ENCODE data around the gene CCDC192.
"Not testable (repeated sequence)": the region's sequence is repeated elsewhere in the genome, so short reads cannot be mapped to it uniquely, and the experiment has no call there.

CCDC192 gene

DNA sequence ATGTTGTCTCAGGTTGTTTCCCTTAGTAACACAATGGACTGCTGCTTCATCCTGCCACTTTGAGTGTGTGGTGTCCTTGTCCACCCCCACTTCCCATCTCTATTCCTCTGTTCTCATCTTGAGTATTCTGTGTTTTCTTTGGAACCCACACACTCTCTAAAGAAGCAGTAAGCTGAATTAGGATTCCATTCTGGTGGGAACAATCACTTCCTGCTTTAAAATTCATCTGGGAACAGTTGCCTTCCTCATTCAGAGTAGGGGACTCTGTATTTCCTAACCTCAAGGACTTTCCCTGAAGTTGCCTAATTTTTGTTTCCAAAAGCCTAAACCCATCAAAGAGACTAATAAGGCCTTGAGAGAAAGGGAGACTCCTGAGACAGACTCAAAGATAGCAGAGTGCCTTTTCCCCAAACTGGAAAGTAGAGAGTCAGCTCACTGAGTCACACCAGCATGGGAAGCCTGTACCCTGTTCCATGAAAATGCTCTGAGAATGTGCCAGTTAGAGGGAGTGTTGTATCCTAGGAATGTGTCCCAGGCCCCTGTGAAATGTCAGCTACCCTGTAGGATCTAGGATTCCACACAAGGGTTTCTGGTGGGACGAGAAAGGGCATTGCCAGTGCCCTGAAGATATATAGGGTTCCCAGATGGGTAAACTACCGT, 63.6 kb downstream of the CCDC192 start:
- DNase-seq (ENCODE audit: low read depth): no peak

DNA sequence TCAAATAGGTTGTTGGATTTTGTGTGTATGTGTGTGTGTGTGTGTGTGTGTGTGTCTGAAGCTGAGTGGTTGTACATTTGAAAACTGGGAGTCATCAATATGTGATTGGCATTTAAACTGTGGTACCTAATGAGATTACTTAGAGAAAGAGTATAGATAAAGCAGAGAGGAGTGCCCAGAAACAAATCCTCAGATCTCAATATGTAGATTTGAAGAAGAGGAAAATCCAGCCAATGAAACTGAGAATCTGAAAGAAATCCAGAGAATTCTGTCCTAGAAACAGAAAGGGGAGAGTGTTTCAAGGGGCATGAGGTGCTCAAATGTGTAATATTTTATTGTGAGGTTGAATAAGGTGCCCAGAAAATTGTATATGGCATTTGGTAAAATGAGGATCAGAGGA, 66.2 kb downstream of the CCDC192 start:
- DNase-seq (ENCODE audit: low read depth): no peak

DNA sequence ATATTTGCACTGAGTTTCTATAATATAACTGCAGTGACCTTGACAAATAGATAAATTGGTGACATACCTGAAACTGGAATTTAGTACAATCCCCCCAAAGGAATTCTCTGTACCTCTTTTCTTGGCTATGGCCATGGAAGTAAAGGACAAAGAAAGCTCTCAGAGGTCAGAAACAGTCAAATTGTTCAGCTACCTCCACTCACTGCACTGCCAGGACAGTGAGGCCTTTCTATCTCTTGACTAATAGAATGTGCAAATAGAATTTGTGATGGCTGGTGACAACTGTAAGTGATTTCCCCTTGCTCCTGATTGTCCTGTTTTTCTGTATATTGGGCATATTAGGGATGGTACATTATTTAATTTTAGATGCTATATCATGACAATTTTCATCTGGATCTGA, 67.1 kb downstream of the CCDC192 start:
- DNase-seq (ENCODE audit: low read depth): no peak

DNA sequence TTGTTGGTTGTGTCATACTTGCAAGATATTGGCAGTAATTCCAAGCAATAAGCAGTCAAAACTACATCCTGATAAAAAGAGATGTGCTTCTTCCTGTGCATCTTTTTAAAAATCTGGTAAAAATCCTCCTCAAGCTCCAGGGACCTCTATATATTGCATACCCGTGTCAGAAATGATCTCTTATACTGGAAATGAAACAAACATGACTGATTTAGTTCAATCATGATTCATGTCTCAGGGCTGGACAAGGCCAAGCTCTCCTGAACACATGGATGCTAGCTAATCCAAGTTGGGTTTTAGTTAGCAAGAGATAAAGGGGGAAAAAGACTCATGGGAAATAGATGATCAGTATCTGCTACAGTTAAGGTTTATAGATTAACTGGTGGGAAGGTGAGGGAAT, 69.3 kb downstream of the CCDC192 start:
- DNase-seq (ENCODE audit: low read depth): no peak

DNA sequence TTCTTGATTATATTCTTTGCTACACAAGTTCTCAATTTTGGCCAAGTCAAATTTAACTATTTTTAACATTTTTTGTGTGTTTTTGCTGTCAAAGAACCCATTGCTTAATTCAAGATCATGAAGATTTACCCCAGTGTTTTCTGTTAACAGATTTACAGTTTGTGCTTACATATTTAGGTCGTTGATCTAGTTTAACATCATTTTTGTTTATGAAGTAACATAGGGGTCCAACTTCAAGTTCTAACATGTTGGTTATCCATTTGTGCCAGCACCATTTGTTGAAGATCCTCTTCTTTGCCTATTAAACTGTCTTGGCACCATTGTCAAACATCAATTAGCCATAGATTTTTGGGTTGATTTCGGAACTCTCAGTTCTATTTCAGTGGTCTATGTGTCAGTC, 71.0 kb downstream of the CCDC192 start:
- DNase-seq (ENCODE audit: low read depth): no peak

DNA sequence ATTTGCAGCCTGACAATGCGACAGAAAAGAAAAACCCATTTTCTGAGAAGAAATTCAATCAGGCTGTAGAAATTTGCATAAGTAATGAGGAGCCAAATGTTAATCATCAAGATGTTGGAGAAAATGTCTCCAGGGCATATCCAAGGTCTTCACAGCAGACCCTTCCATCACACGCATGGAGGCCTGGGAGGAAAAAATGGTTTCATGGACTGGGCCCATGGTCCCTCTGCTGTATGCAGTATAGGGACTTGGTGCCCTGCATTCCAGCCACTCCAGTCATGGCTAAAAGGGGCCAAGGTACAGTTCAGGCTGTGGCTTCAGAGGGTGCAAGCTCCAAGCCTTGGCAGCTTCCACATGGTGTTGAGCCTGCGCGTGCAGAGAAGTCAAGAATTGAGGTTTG, 73.3 kb downstream of the CCDC192 start:
- no peak for DNase-seq (ENCODE audit: low read depth)

DNA sequence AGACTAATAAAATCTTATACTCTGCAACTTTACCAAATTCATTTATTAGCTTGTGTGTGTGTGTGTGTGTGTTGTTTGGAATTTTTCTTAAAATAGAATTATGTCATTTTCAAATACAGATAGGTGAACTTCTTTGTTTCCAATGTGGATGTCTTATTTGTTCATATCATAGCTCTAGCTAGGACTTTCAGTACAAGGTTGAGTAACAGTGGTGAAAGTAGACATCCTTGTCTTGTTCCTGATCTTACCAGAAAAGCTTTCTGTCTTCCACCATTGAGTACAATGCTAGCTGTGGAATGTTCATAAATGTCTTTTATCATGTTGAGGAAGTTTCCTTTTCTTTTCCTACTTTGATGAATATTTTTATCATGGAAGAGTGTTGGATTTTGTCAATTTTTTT, 74.8 kb downstream of the CCDC192 start:
- DNase-seq (ENCODE audit: low read depth): no peak

DNA sequence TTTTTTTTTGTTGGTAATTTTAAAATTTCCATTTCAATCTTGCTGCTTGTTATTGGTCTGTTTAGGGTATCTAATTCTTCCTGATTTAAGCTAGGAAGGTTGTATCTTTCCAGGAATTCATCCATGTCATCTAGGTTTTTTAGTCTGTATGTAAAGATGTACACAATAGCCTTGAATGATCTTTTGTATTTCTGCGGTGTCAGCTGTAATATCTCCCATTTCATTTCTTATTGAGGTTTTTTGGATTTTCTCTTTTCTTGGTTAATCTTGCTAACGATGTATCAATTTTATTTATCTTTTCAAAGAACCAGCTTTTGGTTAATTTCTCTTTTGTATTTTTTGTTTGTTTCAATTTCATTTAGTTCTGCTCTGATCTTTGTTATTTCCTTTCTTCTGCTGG, 79.3 kb downstream of the CCDC192 start:
- not testable (repeated sequence) for DNase-seq (ENCODE audit: low read depth)

DNA sequence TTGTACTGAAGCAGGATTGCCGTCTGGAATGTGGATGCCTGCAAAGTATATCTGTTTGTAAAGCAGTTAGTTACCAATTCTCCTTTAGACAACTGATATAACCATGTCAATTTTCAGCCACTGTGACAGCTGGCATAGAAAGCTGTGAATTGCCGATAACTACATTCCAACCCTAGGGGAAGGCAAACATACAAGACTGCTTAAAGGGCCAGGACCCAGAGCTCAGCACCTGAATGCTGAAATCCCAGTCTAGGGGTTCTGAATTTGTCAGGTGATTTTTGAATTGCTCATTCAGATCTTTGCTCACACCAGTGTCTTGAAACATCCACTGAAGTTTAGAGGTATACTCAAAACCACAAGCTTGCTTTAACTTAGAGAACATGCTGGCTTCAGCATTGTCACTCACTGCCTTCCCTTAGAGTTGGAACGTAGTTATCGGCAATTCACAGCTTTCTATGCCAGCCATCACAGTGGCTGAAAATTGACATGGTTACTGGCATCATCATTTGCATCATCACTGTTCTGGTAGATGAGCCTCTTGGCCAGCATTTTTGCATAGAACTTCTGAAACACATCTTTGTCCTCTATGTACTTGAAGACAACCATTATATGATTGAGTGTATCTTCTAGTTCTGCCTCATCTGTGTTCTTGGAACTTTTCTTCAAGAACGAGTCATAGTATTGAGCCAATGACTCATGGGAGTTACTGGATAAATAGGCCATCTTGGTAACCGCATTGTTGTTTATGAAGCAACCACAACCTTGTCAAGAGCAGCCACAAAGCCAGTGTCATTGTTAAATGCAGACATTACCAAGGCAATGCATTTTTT, 82.1 kb downstream of the CCDC192 start:
- DNase-seq (ENCODE audit: low read depth): no peak

DNA sequence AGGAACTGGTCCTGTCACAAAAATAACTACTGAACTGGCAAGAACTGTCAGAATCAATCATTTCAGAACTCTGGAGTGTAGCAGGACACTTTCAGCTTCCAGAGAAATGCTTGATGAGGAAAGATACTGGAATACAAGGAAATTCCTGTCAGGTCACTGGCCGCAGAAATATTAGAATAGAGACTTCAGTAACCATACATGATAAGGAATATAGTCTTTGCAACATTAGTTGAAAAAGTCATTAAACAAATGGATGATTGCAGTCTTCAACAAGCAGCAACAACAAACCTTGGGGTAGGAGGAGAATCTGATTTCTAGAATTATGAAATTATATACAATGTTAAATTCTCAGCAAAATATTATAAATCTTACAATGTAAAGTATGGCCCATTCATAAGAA, 88.2 kb downstream of the CCDC192 start:
- DNase-seq (ENCODE audit: low read depth): no peak

DNA sequence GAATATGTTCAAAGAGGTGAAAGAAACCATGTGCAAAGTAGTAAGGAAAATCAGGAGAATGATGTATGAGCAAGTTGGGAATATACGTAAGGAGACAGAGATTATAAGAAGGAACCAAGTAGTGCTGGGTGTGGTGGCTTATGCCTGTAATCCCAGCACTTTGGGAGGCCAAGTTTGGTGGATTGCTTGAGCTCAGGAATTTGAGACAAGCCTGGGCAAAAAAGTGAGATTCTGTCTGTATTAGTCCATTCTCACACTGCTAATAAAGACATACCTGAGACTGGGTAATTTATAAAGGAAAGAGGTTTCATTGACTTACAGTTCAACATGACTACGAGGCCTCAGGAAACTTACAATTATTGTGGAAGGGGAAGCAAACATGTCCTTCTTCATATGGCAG, 88.7 kb downstream of the CCDC192 start:
- DNase-seq (ENCODE audit: low read depth): not testable (repeated sequence)

DNA sequence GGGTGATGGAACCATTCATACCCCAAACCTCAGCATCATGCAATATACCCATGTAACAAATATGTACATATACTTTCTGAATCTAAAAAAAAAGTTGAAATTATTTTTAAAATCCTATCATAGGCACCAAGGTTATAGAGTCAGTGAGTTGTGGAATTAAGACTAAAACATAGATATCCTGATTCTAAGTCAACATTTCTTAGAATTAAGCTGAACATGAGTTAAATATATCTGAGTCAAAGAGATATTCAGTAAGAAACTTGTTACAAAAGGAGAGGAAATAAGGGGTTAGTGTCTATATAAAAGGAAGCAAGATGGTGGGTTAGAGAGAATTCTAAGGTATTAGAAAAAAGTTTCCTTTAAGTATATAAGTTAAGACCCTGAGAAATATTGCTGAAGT, 89.9 kb downstream of the CCDC192 start:
- DNase-seq (ENCODE audit: low read depth): no peak

DNA sequence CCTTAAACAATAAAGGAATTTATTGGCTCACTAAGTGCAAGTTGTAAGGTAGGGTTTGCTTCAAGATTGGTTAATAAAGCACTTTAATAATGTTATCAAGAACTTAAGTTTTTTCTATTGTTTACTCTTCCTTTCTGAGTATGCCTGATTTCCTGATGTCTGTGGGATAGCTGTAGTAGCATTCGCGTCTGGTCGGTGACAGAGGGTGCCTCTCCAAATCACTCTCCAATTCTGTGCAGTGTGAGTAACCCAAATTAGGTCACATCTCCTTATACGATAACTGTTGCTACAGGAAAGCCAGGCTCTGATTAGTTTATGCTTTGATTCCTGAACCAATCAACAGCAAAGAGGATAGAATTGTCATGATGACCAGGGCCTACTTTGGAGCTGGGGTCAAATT, 90.7 kb downstream of the CCDC192 start:
- DNase-seq (ENCODE audit: low read depth): no peak

DNA sequence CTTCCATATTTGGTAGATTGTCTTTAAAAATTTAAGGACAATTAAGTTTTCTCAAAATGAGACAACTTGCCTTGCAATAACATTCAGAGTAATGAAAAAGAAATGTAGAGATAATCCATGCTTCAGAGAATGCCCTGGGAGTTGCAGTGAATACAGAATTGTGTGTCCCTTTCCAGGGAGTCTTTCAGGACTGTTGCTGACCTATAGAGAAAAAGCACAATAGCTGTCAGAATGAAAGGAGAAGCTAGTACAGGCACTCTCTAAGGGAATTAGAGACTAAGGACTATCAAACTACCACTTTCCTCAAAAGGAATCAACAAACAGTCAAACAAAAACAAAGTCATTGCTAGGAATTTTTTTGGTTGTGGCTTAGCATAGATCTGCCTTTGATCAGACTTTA, 93.0 kb downstream of the CCDC192 start:
- no peak for DNase-seq (ENCODE audit: low read depth)

DNA sequence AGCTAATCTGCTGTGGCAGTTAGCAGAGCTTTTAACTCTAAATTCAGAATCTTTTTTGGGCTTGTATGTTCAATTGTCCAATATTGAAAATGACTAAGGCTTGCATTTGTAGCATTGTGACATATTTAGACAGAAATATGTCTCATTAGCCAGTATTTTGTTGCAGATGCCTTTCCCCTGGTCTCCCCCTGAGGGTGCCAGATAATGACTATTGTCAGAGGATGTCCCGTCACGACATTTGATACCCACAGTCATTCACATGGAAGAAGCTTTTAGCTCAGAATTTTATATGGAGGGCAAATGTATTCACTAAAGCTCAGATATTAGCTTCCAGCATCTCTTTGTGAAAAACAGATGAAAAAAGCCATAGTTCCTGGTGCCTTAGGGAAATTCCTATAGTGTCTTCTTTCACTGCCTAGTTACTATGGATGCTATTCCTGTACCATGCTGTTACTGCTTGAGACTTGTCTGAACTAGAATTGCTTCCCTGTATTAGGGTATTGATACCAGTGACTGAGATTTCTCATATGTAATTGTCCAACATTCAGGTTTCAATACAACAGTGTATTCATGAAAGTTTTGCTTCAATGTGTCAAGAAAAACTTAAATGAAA, 96.2 kb downstream of the CCDC192 start:
- no peak for DNase-seq (ENCODE audit: low read depth)

DNA sequence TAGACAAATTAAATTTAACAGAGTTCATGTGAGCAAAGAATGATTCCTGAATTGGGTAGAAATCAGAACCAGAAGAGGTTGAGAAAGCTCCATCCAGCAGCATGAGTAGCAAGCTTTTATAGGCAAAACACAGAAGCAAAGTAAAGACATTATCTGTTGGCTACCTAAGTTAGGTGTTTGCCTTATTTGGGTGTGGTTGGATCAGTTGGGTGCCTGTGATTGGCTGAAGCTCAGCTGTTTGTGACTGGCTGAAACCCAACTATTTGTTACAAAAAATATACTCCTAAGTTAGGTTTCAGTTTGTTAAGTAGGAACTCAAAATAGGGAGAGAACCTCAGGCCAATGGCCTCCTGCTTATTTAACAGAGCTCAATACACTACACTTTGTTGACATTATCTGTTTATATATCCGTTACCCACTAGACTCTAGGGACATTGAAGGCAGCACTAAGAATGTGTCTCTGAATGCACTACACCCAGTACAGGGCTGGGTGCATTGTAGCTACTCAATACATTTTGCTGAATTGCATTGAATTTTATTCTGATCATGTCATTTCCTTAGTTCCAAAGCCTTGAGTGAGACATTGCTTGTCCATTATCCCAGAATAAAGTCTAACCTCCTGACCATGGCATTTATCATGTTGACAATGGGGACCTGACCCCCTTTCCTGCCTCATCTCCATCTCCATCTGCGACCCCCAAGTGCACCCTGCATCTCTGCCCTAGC, 98.7 kb downstream of the CCDC192 start:
- no peak for DNase-seq (ENCODE audit: low read depth)

DNA sequence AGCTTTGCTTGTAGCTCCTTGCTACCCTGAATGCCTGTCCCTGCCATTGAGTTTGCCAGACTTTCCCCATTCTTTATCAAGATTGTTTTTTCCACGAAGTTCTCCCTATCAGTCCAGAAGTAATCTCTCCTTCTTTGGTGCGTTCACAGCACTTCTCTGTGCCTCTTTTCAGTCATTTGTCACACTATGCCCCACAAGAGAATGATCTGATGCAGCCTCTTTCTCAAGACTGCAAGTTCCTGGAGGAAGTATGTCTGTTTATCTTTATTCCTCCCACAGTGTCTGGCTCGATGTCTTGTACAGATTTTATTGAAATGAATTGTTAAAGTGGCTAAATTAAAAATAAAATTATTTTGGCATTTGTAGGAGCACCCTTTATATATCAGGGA, 99.3 kb downstream of the CCDC192 start:
- no peak for DNase-seq (ENCODE audit: low read depth)

DNA sequence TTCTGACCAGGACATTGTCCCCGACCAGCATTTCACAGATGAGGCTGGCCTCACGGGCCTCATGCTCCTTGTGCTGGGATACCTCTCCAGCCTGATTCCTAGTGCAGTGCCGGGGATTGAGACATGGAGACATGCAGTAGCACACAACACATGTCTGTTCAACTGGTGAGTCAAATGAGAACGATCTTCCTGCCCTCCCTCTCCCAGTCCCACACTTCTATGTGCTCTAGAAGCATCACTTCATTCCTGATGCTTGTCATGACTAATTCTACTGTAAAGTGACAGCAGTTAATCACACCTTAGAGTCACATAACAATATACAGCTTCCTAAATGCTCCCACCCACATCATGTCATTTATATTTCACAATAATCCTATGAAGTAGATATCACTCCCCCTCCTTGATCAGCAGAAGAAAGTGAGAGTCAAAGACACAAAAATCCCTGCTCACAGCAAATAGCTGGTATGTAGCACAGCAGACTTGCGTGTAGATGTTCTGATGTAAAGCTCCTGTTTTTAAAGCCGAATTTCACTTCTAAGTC, 101.8 kb downstream of the CCDC192 start:
- no peak for DNase-seq (ENCODE audit: low read depth)

DNA sequence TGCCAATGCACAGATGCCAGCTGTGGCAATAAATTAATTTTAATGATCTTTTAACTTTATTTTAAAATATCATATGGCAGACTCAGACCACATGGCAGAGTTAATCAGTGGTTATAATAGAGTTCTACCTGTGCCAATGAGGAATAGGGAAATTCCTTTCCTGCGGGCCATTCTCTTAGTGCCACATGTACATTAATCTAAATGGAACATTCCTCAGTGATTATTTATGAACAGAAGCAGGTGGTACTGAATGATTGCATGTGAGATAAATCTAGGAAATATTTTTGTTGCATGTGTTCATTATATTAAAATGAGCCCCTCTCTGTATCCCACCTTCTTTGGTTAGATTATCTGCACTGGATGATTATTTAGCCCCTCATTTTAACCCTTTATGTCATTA, 102.3 kb downstream of the CCDC192 start:
- DNase-seq (ENCODE audit: low read depth): no peak

DNA sequence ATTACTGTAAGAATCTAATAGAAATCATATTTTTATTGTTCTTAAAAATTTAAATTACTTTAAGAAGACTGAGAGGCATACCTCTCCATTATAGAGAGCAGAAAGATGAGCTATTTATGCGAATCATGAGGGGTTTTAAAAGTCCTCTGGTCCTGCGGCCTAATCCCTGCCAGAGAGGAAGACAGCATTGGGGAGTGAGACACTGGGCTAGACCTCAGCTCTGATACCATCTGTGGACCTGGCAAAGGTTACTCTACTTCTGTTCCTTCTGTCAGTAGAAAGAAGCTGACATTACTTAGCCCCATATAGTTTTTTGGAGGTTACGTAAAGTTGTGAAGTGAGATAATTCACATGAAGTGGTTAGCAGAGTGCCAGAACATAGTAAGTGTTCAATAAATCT, 103.6 kb downstream of the CCDC192 start:
- no peak for DNase-seq (ENCODE audit: low read depth)

DNA sequence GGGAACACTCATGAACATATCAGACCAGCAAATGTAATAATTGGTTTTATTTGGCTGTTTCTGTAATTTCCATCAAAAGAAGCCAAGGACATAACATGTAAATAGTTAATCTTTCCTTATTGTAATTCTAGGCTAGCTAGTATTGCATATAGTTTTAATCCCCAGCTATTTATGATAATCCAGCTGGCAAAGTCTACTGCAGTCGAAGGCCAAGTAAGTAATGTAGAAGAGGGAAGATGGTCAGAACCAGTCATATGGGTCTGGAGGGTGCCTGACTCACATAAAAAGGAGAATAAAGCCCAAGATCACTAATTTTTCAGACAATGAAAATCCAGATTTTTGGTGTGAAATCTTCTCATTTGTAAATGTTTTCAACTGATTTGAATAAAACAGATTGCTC, 106.3 kb downstream of the CCDC192 start:
- no peak for DNase-seq (ENCODE audit: low read depth)

DNA sequence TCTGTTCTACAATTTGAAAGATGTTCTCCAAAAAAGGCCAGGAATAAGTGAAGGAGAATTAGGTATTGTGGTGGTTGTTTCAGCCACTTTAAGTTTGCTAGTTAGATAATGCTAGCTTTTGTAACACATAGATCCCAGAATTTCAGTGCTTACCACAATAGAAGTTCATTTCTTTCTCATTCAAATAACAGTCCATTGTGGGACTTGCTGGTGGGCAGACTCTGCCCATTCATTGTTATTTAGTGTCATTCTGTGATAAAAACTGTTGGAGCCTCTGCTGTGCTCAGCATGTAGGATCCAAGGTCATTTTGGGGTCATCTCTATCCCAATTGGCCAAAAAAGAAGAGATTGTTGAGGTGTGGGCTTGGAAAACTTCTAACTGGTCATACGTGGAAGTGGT, 106.8 kb downstream of the CCDC192 start:
- no peak for DNase-seq (ENCODE audit: low read depth)

Data from activated T-cell treated with anti-CD3 and anti-CD28 coated beads for 48 hours (primary cell).